Caco-2 (cell line): ENCODE results near the gene DNAJC13. TPM values are rescaled to one million over a fixed set of nuclear protein-coding genes. Genes with fewer than 3 reads are reported as not detected.
"Not testable (repeated sequence)": the region's sequence is repeated elsewhere in the genome, so short reads cannot be mapped to it uniquely, and the experiment has no call there.

ENCODE experiments used
- BruUV-seq: library from RNA; stranded (reverse); fragments of 400-500 nt; replicated peaks from 2 replicates; lab custom pipeline; 2021; lab: Mats Ljungman, UMichigan
- CTCF ChIA-PET: fragments of 300-600 bp; sonication (Branson Sonifier 250); formaldehyde crosslinking; loops from one replicate; lab custom pipeline; 2022; ENCODE audit warnings: antibody characterized with exemption; lab: Charles Lee
- POLR2A ChIA-PET: fragments of 300-600 bp; sonication (Branson Sonifier 250); formaldehyde crosslinking; loops from one replicate; lab custom pipeline; 2022; ENCODE audit warnings: antibody characterized with exemption; lab: Charles Lee
- DNase-seq, 2 experiments: peaks; one replicate each; pipeline versions ENCODE4 v3.0.0 to v3.0.0-alpha.2; 2020 to 2022
- H3K27me3 ChIP-seq: replicated peaks from 2 replicates; pipeline ENCODE4 v1.6.0; 2011; ENCODE audit warnings: low read length; ENCODE audit not compliant: control insufficient read depth, insufficient read depth
- H3K36me3 ChIP-seq: 2 replicates; pipeline ENCODE4 v1.5.1; 2011; ENCODE audit warnings: low read length; ENCODE audit not compliant: control insufficient read depth, insufficient read depth
- H3K4me1 ChIP-seq: fragments of 250-450 bp; sonication (Bioruptor Pico); 2 replicates; pipeline ENCODE4 v1.5.1; 2020; ENCODE audit warnings: mild to moderate bottlenecking
- H3K4me3 ChIP-seq: 2 replicates; pipeline ENCODE4 v1.5.1; 2011; ENCODE audit warnings: low read depth, mild to moderate bottlenecking, control low read depth, low read length
- H3K9me3 ChIP-seq: fragments of 250-450 bp; sonication (Bioruptor Pico); 2 replicates; pipeline ENCODE4 v1.5.1; 2020; ENCODE audit warnings: mild to moderate bottlenecking, moderate library complexity
- H3K27ac Mint-ChIP-seq: one replicate; pipeline ENCODE4 v1.8.0; 2022; ENCODE audit warnings: mixed read lengths; ENCODE audit not compliant: unreplicated experiment
- H3K27me3 Mint-ChIP-seq: one replicate; pipeline ENCODE4 v1.8.0; 2022; ENCODE audit warnings: mixed read lengths; ENCODE audit not compliant: insufficient read depth, unreplicated experiment
- H3K36me3 Mint-ChIP-seq: one replicate; pipeline ENCODE4 v1.8.0; 2022; ENCODE audit warnings: mild to moderate bottlenecking, mixed read lengths; ENCODE audit not compliant: insufficient read depth, unreplicated experiment
- H3K4me1 Mint-ChIP-seq: one replicate; pipeline ENCODE4 v1.8.0; 2022; ENCODE audit warnings: low read depth, mixed read lengths; ENCODE audit not compliant: unreplicated experiment
- H3K4me3 Mint-ChIP-seq: one replicate; pipeline ENCODE4 v1.8.0; 2022; ENCODE audit warnings: mild to moderate bottlenecking, moderate library complexity, mixed read lengths; ENCODE audit not compliant: unreplicated experiment
- H3K9me3 Mint-ChIP-seq: one replicate; pipeline ENCODE4 v1.8.0; 2022; ENCODE audit warnings: mixed read lengths; ENCODE audit not compliant: unreplicated experiment
- CTCF ChIP-seq, 2 experiments: fragments of 200-600 bp in 1 of 2; IDR thresholded peaks; 1 replicate in 1 of 2; 2 replicates in 1 of 2; pipeline versions ENCODE4 v1.5.1 to v1.8.0; 2011 to 2022; ENCODE audit warnings: antibody characterized with exemption in 1 of 2, control low read depth in 1 of 2, inconsistent platforms in 1 of 2, low read depth in 1 of 2, low read length in 1 of 2, mild to moderate bottlenecking in 1 of 2, moderate library complexity in 1 of 2; ENCODE audit not compliant: insufficient read depth in 1 of 2, severe bottlenecking in 1 of 2, unreplicated experiment in 1 of 2
- intact Hi-C: fragments of 100-400 bp; cut with micrococcal nuclease; formaldehyde crosslinking; loops from one replicate; pipeline ENCODE4 v1.10.0; 2022; ENCODE audit not compliant: unreplicated experiment
- total RNA-seq: library from RNA; stranded (reverse); gene quantifications from 2 replicates; pipeline ENCODE4 v1.2.3, GENCODE V29; 2022

The DNAJC13 gene
- total RNA-seq, 1 experiment from 2014 or later = 42.3 TPM

- H3K36me3 Mint-ChIP-seq = no peaks in the 10 kb centered on the region
- intact Hi-C loops = no loop called here
- no peak for TF ChIP-seq CTCF (IDR thresholded peaks at IDR 0.05; ENCODE audit: insufficient read depth in 1 of 2, low read depth in 1 of 2, low read length in 1 of 2, severe bottlenecking in 1 of 2, unreplicated experiment in 1 of 2)
- H3K9me3 Mint-ChIP-seq = no peaks in the 10 kb centered on the region
- no peaks in the 10 kb centered on the region for H3K4me1 Mint-ChIP-seq
- Histone ChIP-seq H3K36me3 (no peaks in the 10 kb centered on the region), H3K4me1 (no peaks in the 10 kb centered on the region), H3K27me3 (no peaks in the 10 kb centered on the region), H3K4me3 (no peak overlapping the region), H3K9me3 (no peaks in the 10 kb centered on the region)
- no peaks in the 10 kb centered on the region for H3K27me3 Mint-ChIP-seq
- no peak overlapping the region for H3K4me3 Mint-ChIP-seq
- CTCF ChIA-PET = no interaction called here
- POLR2A ChIA-PET = no interaction called here
- H3K27ac Mint-ChIP-seq = no peak overlapping the region
- no TSS peak for BruUV-seq
- no peak for DNase-seq
Observed at GRCh38 chr3:132554437-132554836, 137.1 kb downstream of the DNAJC13 start.

- Mint-ChIP-seq H3K36me3 (no peaks in the 10 kb centered on the region), H3K9me3 (no peaks in the 10 kb centered on the region), H3K27me3 (no peaks in the 10 kb centered on the region), H3K4me1 (no peaks in the 10 kb centered on the region), H3K27ac (no peak overlapping the region), H3K4me3 (no peak overlapping the region)
- TF ChIP-seq CTCF (IDR thresholded peaks at IDR 0.05; ENCODE audit: insufficient read depth in 1 of 2, low read depth in 1 of 2, low read length in 1 of 2, severe bottlenecking in 1 of 2, unreplicated experiment in 1 of 2) = no peak
- Histone ChIP-seq H3K9me3 (no peaks in the 10 kb centered on the region), H3K27me3 (no peaks in the 10 kb centered on the region), H3K36me3 (no peaks in the 10 kb centered on the region), H3K4me1 (no peaks in the 10 kb centered on the region), H3K4me3 (no peak overlapping the region)
- no peak for DNase-seq
- POLR2A ChIA-PET = no interaction called here
- no TSS peak for BruUV-seq
- intact Hi-C loops = no loop called here
- CTCF ChIA-PET = no interaction called here
Observed at GRCh38 chr3:132555306-132556035, 138.2 kb downstream of the DNAJC13 start.

GRCh38 chr3:132556036-132556386, 138.7 kb downstream of the DNAJC13 start:
- H3K4me3 ChIP-seq, DNase-seq, H3K36me3 ChIP-seq, H3K4me1 Mint-ChIP-seq, intact Hi-C loops, H3K9me3 ChIP-seq, H3K27me3 ChIP-seq, H3K4me1 ChIP-seq, H3K9me3 Mint-ChIP-seq, BruUV-seq, CTCF ChIA-PET, H3K27ac Mint-ChIP-seq, H3K27me3 Mint-ChIP-seq, H3K36me3 Mint-ChIP-seq, POLR2A ChIA-PET, H3K4me3 Mint-ChIP-seq: not testable (repeated sequence)
